ENCODE data around the gene DOCK4. TPM values are rescaled to one million over a fixed set of nuclear protein-coding genes. Genes with fewer than 3 reads are reported as not detected.

The DOCK4 gene
- total RNA-seq, 4 donors from 2014 or later = 30.8 to 49.8 (median 37.2) TPM

DNA sequence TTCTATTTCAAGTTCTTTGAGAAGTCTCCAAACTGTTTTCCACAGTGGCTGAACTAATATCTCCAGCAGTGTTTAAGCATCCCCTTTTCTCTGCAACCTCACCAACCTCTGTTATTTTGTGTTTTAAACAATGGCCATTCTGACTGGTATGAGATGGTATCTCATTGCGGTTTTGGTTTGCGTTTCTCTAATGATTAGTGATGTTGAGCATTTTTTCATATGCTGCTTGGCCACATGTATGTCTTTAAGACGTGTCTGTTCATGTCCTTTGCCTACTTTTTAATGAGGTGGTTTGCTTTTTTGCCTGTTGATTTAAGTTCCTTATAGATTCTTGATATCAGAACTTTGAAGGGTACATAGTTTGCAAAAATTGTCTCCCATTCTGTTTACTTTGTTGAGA is 487.3 kb downstream of the DOCK4 start:
- no peaks in the 10 kb centered on the region for H3K4me1 ChIP-seq
- H3K27me3 ChIP-seq = no peaks in the 10 kb centered on the region
- H3K9me3 ChIP-seq = no peaks in the 10 kb centered on the region
- H3K36me3 ChIP-seq = no peaks in the 10 kb centered on the region
- H3K4me3 ChIP-seq = no peak overlapping the region
- DNase-seq (ENCODE audit: low spot score in 2 of 2) = no peak
- WGBS, 2 donors = 95 to 96% methylated on average over 3 of the region's 3 CpGs
- TF ChIP-seq POLR2A (IDR thresholded peaks at IDR 0.05) (no peak), EP300 (IDR thresholded peaks at IDR 0.05) (no peak)
- TF ChIP-seq, protein P1, sequence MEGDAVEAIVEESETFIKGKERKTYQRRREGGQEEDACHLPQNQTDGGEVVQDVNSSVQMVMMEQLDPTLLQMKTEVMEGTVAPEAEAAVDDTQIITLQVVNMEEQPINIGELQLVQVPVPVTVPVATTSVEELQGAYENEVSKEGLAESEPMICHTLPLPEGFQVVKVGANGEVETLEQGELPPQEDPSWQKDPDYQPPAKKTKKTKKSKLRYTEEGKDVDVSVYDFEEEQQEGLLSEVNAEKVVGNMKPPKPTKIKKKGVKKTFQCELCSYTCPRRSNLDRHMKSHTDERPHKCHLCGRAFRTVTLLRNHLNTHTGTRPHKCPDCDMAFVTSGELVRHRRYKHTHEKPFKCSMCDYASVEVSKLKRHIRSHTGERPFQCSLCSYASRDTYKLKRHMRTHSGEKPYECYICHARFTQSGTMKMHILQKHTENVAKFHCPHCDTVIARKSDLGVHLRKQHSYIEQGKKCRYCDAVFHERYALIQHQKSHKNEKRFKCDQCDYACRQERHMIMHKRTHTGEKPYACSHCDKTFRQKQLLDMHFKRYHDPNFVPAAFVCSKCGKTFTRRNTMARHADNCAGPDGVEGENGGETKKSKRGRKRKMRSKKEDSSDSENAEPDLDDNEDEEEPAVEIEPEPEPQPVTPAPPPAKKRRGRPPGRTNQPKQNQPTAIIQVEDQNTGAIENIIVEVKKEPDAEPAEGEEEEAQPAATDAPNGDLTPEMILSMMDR (IDR thresholded peaks at IDR 0.05) = no peak
- no peak overlapping the region for H3K27ac ChIP-seq

DNA sequence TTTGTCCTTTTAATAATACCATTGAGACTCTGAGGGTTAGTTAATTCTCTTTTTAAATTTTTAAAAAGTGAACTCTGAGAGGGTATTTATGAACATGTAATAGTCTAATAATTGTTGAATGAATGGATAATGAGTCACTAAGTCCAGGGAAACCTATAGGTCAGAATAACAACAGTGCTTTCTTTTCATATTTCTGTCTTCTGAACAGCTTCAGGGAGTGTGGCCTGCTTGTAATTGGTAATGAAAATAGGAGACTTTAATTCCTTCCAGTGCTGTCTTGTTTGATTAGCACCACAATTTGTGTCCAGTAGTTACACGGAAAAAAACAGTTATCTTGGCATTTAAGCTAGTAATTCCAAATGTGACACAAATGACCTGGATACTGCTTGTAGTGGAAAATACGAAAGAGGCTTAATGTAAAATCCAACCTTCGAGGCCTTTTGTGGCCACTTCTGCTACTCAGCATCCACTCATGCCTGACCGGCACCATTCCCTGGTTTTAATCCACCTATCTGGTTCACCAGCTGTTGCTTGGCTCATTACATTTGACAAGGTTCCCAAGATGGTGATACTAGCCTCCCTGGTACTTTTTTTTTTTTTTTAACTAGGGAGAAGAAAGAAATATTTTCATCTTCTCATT is 494.7 kb downstream of the DOCK4 start:
- H3K27me3 ChIP-seq = no peaks in the 10 kb centered on the region
- TF ChIP-seq, protein P1 (IDR thresholded peaks at IDR 0.05) = no peak
- TF ChIP-seq EP300 (IDR thresholded peaks at IDR 0.05) (no peak), POLR2A (IDR thresholded peaks at IDR 0.05) (no peak)
- no peak overlapping the region for H3K27ac ChIP-seq
- no peaks in the 10 kb centered on the region for H3K4me1 ChIP-seq
- DNase-seq (ENCODE audit: low spot score in 2 of 2) = no peak
- no peaks in the 10 kb centered on the region for H3K36me3 ChIP-seq
- H3K9me3 ChIP-seq = peaks cover 0 to 2% (median 0%) of the 10 kb centered on the region in 4 donors
- WGBS, 2 donors = 50 to 54% methylated on average over 4 of the region's 4 CpGs
- H3K4me3 ChIP-seq = no peak overlapping the region

DNA sequence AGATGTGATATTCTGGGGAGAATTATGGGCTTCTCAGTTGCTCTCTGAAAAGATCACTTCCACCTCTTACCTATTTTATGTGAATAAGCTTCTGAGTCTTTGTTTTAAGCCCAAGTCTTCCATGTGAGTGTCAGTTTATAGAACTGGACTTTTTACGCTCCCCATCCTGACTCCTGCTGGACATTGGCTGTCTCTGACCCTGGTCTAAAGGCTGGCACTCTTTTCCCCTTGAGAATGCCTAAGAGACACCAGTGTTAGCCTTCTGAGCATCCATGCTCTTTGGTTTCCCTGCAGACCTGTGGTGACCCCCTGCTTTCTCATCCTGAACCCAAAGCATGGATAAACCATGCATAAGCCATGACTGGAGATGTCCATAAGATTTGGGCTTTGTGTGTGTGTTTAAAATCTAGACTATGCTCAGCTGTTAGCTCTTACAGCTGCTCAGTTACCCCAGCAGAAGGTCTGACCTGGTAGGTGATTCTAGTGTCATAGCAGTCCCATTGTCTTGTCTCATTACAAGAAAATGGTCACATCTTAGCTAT is 495.3 kb downstream of the DOCK4 start:
- WGBS, 2 donors = 96 to 100% methylated on average over 1 of the region's 1 CpG
- no peak for DNase-seq (ENCODE audit: low spot score in 2 of 2)
- Histone ChIP-seq H3K4me1 (no peaks in the 10 kb centered on the region), H3K27me3 (no peaks in the 10 kb centered on the region), H3K27ac (no peak overlapping the region), H3K36me3 (no peaks in the 10 kb centered on the region), H3K9me3 (peaks cover 0 to 9% (median 0%) of the 10 kb centered on the region in 4 donors), H3K4me3 (no peak overlapping the region)
- TF ChIP-seq, protein P1 (IDR thresholded peaks at IDR 0.05) = no peak
- no peak for TF ChIP-seq POLR2A (IDR thresholded peaks at IDR 0.05)
- TF ChIP-seq EP300 (IDR thresholded peaks at IDR 0.05) = no peak

DNA sequence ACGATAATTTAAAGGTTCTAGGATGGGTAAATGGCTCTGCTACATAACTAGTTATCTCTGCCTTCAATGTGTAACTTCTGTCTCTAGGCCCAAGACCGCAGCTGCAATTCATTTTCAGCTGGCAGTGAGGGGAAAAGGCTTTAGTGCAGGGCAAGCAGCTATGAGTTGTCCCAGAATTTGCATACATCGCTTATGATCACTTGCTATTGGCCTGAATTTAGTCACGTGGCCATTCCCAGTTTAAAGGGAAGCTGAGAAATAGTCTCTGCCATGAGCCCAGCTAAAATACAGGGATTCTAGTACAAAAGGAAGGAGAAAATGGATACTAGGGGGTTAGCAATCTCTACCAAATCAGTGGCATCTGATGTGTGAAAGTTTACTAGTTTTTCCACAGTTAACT is 498.1 kb downstream of the DOCK4 start:
- no peak overlapping the region for H3K27ac ChIP-seq
- H3K9me3 ChIP-seq = peaks cover 0 to 19% (median 0%) of the 10 kb centered on the region in 4 donors
- no peak for DNase-seq (ENCODE audit: low spot score in 2 of 2)
- 85 to 88% methylated on average over 4 of the region's 4 CpGs for WGBS, 2 donors
- no peaks in the 10 kb centered on the region for H3K36me3 ChIP-seq
- TF ChIP-seq, protein P1 (IDR thresholded peaks at IDR 0.05) = no peak
- TF ChIP-seq EP300 (IDR thresholded peaks at IDR 0.05) (no peak), POLR2A (IDR thresholded peaks at IDR 0.05) (no peak)
- H3K27me3 ChIP-seq = no peaks in the 10 kb centered on the region
- no peaks in the 10 kb centered on the region for H3K4me1 ChIP-seq
- no peak overlapping the region for H3K4me3 ChIP-seq

DNA sequence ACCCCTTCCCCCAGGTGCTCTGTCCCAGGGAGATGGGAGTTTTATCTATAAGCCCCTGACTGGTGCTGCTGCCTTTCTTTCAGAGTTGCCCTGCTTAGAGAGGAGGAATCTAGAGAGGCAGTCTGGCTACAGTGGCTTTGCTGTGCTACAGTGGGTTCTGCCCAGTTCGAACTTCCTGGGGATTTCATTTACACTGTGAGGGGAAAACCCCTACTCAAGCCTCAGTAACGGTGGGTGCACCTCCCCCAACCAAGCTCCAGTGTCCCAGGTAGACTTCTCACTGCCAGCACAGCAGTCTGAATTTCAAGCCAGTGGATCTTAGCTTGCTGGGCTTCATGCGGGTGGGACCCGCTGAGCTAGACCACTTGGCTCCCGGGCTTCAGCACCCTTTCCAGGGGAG is 500.4 kb downstream of the DOCK4 start:
- no peaks in the 10 kb centered on the region for H3K27me3 ChIP-seq
- DNase-seq (ENCODE audit: low spot score in 2 of 2) = no peak
- no peak overlapping the region for H3K27ac ChIP-seq
- 83 to 91% methylated on average over 5 of the region's 5 CpGs for WGBS, 2 donors
- H3K9me3 ChIP-seq = peaks cover 0 to 19% (median 0%) of the 10 kb centered on the region in 4 donors
- no peaks in the 10 kb centered on the region for H3K4me1 ChIP-seq
- H3K4me3 ChIP-seq = no peak overlapping the region
- H3K36me3 ChIP-seq = no peaks in the 10 kb centered on the region
- no peak for TF ChIP-seq POLR2A (IDR thresholded peaks at IDR 0.05)
- TF ChIP-seq EP300 (IDR thresholded peaks at IDR 0.05) = no peak
- TF ChIP-seq, protein P1 (IDR thresholded peaks at IDR 0.05) = no peak
